ENCODE results near the gene TFAP2D. TPM values are rescaled to one million over a fixed set of nuclear protein-coding genes. Genes with fewer than 3 reads are reported as not detected.

Gene TFAP2D
- not detected in 2 replicates for total RNA-seq (2014; rRNA removed; shearing (Covaris generic))
- not detected in 2 replicates for polyA plus RNA-seq (2015; cell fraction: cytosol; rRNA removed)
- not detected in 2 replicates for polyA plus RNA-seq (2015; cell fraction: nucleus; rRNA removed)

DNA sequence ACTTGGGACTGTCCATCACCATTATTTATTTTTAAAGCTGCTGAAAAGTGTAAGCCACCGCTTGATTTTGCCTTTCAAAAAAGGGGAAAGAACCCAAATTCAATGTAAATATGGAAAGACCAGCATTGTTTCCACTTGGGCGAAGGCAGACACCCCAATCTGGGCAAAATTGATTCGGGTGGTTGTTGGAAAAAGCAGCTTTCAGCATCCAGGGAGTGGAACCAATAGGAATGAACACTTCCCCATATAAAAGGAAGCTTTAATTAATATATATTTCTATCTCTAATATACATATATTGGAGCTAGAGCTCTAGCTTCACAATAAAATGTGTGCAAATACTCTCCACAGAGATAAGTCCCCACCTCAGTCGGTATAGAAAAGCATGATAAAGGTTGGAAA, at the start of gene TFAP2D:
TSS of gene TFAP2D (plus strand) at position 301 of the 400 bp plus-strand sequence. CDS start 530 bp downstream, outside the sequence.
- DNase-seq (ENCODE audit: low read depth, low spot score), result no peak
- in situ Hi-C loops (cut with HindIII; ENCODE audit: low pct_unique_long_range_greater_than_20kb, low sequenced_read_pairs), result no loop called here

DNA sequence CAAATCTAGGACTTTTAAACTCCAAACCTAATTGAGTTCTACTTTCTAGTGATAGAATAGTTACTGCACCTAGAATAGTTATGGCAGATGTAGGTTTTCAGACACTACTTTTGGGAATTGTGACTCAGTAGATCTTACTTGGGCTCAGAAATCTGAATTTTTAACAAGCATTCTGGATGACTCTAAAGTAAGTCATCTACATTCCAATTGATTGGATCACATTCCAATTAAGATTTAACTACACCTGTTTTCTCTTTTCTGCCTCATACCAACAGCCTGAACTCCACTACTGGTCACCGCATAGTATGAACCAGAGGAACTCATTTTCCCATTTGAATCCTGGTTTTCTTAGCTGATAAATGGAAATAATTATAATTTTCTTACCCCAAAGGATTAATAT, 49.5 kb upstream of the TFAP2D start:
- in situ Hi-C loops (cut with HindIII; ENCODE audit: low pct_unique_long_range_greater_than_20kb, low sequenced_read_pairs), result no loop called here
- DNase-seq (ENCODE audit: low read depth, low spot score), result no peak

DNA sequence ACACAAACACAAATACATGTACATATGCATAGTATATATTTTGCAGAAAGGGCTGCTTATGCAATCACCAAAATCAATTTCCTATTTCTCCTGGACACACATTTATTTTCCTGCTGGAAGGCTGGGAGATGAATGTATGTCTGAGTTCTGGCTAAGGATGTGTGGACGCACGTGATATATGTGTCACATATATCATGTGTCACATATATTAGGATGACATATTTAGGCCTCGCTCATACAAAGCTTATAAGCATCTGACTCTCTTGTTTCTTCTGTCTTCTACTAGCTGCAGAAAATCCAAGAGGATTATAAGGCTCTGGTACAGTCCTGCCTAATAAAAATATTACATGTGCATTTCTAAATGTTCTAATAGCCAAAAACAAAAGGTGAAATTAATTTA, 47.2 kb upstream of the TFAP2D start:
- in situ Hi-C loops (cut with HindIII; ENCODE audit: low pct_unique_long_range_greater_than_20kb, low sequenced_read_pairs), result no loop called here
- no peak for DNase-seq (ENCODE audit: low read depth, low spot score)

DNA sequence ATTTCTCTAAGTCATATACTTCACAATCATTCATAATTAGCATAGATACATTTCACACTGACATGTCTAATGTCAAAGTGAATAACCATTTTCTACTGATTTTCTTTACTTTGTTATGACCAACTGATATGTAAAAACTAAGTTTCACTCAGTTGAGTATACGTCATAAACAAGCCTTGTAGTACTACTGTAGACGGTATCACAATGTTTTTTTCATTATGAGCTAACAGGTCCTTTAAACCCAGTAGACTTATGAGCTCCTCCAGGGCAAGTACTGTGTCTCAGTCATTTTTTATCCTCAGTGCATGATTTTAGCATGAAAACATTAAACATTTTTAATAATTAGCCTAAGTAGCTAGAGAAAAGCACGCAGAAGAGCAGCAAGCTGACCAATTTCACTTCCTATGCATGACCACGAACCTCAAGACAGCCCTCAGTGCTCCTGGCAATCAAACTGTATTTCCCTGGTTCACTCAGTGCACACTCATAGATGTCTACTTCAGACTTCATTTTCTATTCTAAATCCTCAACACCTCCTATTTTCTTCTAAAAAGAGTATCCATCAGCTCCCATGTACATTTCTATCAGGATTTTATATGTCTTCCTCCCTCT, 32.0 kb upstream of the TFAP2D start:
- in situ Hi-C loops (cut with HindIII; ENCODE audit: low pct_unique_long_range_greater_than_20kb, low sequenced_read_pairs), result no loop called here

DNA sequence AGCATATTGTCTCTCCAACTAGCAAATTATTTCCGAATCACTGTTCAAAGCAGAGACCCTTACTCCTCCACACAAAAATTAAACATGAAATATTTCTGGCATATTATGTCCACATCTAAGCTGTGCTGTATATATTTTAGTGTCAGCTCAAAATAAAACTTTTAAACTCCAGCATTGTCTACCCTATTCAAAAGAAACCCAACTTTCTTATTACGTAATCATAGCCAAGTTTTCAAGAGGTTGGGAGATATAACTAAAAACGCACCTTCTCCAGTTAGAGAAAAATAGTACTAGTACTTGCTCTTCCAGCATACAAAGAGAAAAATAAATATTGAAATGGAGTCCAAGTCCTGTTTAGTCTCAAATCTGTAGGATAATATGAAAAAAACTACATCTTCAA, 24.1 kb upstream of the TFAP2D start:
- no peak for DNase-seq (ENCODE audit: low read depth, low spot score)
- in situ Hi-C loops (cut with HindIII; ENCODE audit: low pct_unique_long_range_greater_than_20kb, low sequenced_read_pairs), result no loop called here

More for the DNA sequence above, 32.0 kb upstream of the TFAP2D start:
- no peak for DNase-seq (ENCODE audit: low read depth, low spot score)

DNA sequence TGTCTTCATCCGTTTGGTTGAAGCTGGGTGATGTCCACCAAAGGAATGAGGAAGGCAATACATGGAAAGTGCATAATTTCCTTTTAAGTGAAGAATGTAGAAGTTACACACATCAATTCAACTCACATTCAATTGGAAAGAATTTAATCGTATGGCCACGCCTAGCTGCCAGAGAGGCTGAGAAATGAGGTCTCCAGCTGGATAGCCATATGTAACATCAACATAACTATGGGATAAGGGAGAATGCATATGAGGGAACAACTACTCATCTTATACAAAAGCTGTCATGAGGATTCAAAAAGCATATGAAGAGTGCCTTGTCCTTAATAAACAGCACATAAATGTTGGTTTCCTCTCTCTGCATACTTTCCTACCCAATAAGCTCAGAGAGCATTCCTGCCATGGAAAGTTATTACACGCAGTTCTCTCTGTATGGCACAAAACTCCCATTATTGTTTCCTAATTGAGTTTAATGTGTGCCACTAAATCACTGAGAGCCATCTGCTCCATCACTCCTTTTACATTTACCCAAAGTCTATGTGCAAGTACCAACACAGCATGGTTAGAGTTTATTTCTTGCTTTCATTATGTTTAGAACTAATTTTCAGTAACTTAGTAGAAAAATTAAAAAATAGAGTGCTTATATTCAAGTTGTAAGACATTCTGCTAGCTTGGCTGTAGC, 21.4 kb upstream of the TFAP2D start:
- DNase-seq (ENCODE audit: low read depth, low spot score), result no peak
- in situ Hi-C loops (cut with HindIII; ENCODE audit: low pct_unique_long_range_greater_than_20kb, low sequenced_read_pairs), result no loop called here

DNA sequence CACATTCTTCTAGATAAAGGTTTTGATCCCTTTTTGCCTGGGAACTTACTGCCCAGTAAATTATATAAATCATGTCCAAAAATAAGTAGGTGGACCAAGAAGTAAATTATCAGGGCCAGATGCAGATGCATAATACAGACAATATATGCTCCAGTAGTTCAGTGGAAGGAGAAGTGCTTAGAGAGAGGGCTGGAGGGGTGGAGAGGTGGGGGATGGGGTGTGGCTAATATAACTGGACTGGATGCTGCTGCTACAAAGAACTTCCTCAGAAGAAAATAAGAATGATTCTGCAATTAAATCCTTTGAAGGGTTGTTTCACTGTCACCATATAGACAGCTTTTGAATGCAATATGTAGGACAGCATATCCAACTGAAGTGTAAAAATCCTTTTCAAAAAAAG, 14.8 kb upstream of the TFAP2D start:
- DNase-seq (ENCODE audit: low read depth, low spot score), result no peak
- in situ Hi-C loops (cut with HindIII; ENCODE audit: low pct_unique_long_range_greater_than_20kb, low sequenced_read_pairs), result no loop called here

DNA sequence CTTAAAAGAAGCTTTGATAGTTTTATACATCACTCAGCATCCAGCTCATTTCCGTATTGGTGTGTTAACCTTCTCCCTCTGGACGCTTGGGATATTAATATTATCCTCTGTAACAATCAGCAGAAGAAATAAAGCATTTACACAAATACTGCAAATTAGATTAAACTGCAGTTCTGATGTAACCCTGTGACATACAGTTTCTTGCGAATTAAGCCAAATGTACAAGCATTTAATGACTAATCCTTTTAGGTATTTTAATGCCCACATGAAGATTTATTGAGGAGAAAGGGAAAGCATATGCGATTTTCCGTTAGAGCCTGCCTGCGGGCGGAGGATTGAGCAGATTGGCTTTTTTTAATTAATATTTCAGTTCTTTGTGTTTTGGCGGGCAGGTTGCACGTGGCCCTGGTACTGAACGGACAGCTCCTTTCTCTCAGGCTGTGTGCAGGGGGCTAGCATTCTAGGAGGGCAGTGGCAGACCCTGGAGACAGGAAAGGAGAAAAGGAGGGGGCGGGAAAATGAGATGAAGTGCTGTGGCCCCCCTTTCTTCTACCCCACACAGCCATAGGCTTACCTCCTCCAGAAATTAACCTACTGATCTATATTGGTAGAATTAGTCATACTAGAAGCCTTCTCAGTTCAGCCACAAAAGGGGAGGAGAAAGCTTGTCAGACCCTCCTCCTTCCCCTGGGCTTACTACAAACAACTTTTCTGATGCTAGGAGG, 14.1 kb upstream of the TFAP2D start:
- DNase-seq (ENCODE audit: low read depth, low spot score), result no peak
- in situ Hi-C loops (cut with HindIII; ENCODE audit: low pct_unique_long_range_greater_than_20kb, low sequenced_read_pairs), result no loop called here

DNA sequence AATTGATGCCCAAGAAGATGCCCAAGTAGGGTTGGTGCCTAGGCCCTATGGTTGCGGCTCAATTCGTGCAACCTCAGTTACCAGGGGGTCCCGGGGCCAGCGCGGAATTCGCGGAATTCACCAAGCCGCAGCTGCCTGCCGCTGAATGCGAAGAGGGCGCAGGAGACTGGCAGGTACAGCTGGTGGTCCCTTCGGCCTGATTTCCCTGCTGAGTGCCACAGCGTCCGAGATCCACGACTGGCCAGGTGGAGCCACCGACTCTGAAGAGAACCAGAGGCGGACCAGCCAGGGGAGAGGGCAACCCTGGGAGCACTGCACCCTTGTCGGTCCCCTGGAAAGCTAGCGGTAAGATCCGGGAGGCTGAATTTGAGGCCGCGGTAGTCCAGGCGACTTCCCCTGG, 6.8 kb upstream of the TFAP2D start:
- in situ Hi-C loops (cut with HindIII; ENCODE audit: low pct_unique_long_range_greater_than_20kb, low sequenced_read_pairs), result no loop called here
- DNase-seq (ENCODE audit: low read depth, low spot score), result no peak

DNA sequence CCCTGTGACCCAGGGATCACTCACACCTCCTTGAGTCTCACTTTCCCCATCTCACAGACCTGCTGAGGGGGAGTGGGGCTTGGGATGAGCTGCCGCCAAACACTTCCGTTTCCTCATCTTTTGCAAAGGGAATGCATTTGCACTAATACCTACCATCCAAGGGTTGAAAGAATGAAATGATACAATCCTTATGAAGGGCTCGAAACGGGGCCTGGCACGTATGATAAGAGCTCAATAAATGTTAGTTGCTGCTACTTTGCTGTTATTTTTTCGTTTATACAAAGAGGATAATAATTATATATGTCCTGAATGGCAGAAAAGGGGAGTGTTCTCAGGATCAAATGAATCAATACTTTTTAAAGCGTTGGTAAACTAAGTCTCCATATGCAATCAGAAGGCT, 6.1 kb upstream of the TFAP2D start:
- DNase-seq (ENCODE audit: low read depth, low spot score), result no peak
- in situ Hi-C loops (cut with HindIII; ENCODE audit: low pct_unique_long_range_greater_than_20kb, low sequenced_read_pairs), result no loop called here

DNA sequence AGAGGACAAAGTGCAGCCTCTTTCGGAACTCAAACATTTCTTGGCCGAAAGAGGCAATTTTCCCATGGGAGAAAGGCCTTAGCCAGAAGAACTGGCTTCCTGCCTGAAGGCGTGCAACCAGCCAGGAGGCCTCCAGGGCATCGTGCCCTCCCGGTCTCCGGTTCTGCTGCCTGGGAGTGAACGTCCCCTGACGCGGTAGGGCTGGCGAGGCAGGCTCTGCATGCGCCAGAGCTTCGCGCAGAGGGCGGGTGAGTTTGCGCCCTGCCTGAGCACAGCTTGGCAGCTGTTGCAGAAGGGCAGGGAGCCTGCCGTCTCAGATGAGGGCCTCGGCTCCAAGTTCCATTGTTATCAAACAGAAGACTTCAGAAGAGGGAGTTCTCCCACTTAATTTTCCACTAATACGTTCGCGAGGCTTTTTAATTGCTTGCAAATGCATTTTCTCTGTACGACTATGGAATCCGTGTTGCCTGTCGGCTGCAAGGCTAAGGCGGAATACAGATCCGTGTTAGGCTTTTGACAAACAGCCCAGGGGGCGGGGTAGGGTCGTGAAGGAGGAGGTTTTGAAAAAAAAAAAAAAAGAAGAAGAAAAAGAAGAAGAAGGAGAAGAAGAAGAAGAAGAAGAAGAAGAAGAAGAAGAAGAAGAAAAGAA, 5.5 kb upstream of the TFAP2D start:
- DNase-seq (ENCODE audit: low read depth, low spot score), result no peak
- in situ Hi-C loops (cut with HindIII; ENCODE audit: low pct_unique_long_range_greater_than_20kb, low sequenced_read_pairs), result no loop called here

DNA sequence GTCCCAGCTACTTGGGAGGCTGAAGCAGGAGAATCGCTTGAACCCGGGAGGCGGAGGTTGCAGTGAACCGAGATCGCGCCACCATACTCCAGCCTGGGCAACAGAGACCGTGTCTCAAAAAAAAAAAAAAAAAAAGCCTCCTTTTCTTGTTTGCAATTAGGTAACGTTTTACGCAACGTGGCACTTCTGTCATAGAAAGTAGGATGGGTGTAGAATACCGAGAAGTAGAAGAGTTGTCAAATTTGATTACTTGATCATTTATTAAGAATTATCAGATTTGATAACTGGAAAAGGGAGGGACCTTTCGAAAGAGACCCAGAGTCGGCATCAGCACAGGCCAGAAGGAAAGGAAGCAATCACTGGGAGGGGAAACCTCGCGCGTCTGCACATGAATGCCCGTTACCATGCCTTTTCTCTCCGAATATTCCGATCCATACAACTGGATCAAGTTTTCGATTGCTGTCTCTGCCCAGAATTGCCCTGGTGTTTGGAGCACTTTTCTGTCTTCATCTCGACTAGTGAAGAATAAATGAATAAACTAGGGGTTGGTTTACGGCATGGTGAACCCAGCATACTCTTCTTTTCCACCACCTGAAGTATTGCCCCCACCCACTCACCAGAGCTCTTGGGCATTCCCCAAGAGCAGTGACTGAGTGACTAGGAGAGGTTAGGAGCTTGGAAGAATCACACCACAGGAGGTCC, 4.5 kb upstream of the TFAP2D start:
- DNase-seq (ENCODE audit: low read depth, low spot score), result no peak
- in situ Hi-C loops (cut with HindIII; ENCODE audit: low pct_unique_long_range_greater_than_20kb, low sequenced_read_pairs), result no loop called here

DNA sequence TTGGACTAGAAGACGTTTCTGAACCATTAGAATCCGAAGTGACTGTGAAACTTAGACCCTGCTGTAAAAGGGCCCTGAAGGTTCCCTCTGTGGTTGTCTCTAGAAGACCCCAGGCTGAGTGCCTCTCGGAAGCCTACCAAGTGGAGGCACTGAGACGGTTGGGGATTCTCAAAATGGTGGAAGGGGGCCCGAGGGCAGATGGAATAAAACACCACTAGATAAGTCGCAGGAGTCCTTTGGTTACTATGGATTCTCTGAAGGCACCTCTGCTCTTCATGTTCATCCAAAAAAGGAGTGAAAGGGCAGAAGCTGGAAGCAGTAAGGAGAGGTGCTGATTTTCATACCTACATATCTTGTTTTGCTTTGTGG, 4.0 kb upstream of the TFAP2D start:
- no peak for DNase-seq (ENCODE audit: low read depth, low spot score)
- in situ Hi-C loops (cut with HindIII; ENCODE audit: low pct_unique_long_range_greater_than_20kb, low sequenced_read_pairs), result no loop called here

DNA sequence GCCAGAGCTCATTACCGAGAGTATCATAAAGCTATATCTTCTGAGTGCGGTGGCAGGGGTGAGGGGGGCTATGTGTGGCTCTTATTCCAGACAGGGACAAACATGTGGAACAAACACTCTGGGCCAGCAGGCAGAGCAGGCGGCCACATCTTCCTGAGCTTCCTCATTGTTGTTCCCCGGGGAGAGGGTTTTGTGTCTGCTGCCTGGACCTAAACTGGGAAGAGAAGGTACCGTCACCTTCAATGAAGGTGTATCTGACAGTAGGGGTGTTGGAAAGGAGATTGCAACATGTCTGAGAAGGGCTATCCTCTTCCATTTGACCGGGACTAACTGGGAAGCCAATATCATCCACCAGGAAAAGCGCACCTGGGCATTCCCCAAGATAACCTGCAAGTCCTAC, 1.6 kb upstream of the TFAP2D start:
- in situ Hi-C loops (cut with HindIII; ENCODE audit: low pct_unique_long_range_greater_than_20kb, low sequenced_read_pairs), result no loop called here
- no peak for DNase-seq (ENCODE audit: low read depth, low spot score)

DNA sequence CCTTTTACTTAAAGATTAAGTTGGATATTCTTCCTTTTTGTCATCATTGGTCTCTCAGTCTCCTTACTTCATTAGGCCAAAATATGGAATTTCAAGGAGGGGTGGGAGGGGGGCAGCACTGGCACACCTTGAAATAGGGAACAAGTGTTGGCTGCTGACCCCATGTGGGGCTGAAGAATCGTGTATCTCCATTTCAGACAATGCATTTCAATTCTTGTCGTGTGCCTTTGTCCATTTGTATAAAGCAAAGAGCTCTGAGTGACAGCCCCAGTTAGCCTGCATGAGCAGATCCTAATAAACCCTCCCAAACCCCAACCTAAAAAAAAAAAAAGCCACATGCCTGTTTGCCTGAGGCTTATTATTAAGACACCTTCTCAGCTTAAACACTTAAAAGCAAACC, 1.0 kb upstream of the TFAP2D start:
- no peak for DNase-seq (ENCODE audit: low read depth, low spot score)
- in situ Hi-C loops (cut with HindIII; ENCODE audit: low pct_unique_long_range_greater_than_20kb, low sequenced_read_pairs), result no loop called here

DNA sequence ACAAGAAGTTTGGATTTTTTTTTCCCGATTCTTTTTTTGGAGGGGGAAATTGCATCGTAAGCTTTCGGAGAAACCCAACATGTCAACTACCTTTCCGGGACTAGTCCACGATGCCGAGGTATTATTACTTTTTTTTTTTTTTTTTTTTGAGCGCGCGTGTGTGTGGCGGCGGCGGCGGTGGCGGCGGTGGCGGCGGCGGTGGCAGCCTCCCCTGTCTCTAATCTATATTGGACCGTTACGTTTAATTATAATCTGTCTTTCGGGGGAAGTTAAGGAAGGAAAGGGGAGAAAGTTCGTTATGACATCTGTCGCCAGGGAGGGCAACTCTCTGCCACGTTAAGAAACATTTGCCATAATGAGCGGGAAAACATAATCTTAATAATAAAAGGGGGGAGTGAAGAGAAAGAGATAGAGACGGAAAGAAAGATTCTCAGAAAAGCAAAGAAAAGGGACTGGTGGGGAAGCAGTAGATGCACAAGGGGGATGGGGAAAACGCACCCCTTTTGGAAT, 706 bp downstream of the TFAP2D start:
- DNase-seq (ENCODE audit: low read depth, low spot score), result no peak
- in situ Hi-C loops (cut with HindIII; ENCODE audit: low pct_unique_long_range_greater_than_20kb, low sequenced_read_pairs), result no loop called here

DNA sequence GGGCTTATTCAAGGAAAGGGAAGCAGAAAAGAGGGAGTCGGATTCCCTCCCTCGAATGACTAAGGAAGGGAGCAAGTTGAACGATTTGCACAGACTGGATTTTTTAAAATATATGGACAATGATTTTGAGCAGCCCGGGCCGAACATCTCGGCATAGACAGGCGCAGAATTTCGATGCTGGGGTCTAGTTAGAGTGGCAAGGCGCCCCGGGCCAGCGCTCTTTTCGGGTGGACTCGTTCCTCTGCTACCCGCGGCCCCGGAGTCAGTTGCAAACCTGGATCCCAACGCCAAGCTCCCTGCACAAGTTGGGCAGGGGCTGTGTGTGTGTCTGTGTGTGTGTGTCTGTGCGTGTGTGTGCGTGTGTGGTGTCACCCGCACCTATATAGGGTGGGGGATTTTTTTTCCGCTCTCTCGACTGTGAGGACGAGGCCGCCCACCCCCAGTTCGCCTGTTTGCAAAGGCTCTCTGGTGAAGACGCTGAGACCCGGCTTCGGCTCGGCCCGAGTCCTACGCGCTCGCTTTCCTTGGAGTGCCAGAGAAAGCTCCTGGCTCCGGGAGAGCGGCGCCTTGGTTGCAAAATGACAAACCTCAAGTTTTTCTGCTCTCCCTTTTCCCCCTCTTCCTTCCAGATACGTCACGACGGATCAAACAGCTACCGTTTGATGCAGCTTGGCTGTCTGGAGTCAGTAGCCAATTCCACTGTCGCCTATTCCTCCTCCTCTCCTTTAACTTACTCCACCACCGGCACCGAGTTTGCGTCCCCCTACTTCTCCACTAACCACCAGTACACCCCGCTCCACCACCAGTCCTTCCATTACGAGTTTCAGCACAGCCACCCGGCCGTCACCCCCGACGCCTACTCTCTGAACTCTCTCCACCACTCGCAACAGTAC, 1.4 kb downstream of the TFAP2D start:
- DNase-seq (ENCODE audit: low read depth, low spot score), result no peak
- in situ Hi-C loops (cut with HindIII; ENCODE audit: low pct_unique_long_range_greater_than_20kb, low sequenced_read_pairs), result no loop called here
